Hepatocyte (in vitro differentiated cells): ENCODE results near the gene NRIP3. TPM values are rescaled to one million over a fixed set of nuclear protein-coding genes. Genes with fewer than 3 reads are reported as not detected.

Source experiments
- DNase-seq: peaks from one replicate; pipeline ENCODE4 v3.0.0-alpha.2; 2016; ENCODE audit warnings: low spot score
- H2AFZ ChIP-seq: fragments of 200-600 bp; sonication (generic); 2 replicates; pipeline ENCODE4 v1.6.0; 2016; ENCODE audit warnings: antibody characterized with exemption, mild to moderate bottlenecking
- H3K27ac ChIP-seq: fragments of 200-600 bp; sonication (generic); 2 replicates; pipeline ENCODE4 v1.5.1; 2016; ENCODE audit warnings: mild to moderate bottlenecking
- H3K27me3 ChIP-seq: fragments of 200-600 bp; sonication (generic); 2 replicates; pipeline ENCODE4 v1.6.1; 2016
- H3K36me3 ChIP-seq: fragments of 200-600 bp; sonication (generic); replicated peaks from 2 replicates; pipeline ENCODE4 v1.5.1; 2016; ENCODE audit warnings: low read depth; ENCODE audit not compliant: insufficient read depth
- H3K4me1 ChIP-seq: fragments of 200-600 bp; sonication (generic); 2 replicates; pipeline ENCODE4 v1.5.1; 2016; ENCODE audit warnings: mild to moderate bottlenecking, moderate library complexity; ENCODE audit not compliant: insufficient read depth
- H3K4me2 ChIP-seq: fragments of 200-600 bp; sonication (generic); 2 replicates; pipeline ENCODE4 v1.6.0; 2016
- H3K4me3 ChIP-seq: fragments of 200-600 bp; sonication (generic); 2 replicates; pipeline ENCODE4 v1.5.1; 2016; ENCODE audit warnings: mild to moderate bottlenecking
- H3K79me2 ChIP-seq: fragments of 200-600 bp; sonication (generic); 2 replicates; pipeline ENCODE4 v1.6.0; 2017; ENCODE audit warnings: mild to moderate bottlenecking
- H3K9me2 ChIP-seq: fragments of 200-600 bp; sonication (generic); replicated peaks from 2 replicates; pipeline ENCODE4 v1.6.0; 2017; ENCODE audit warnings: mild to moderate bottlenecking; ENCODE audit not compliant: insufficient read depth
- H3K9me3 ChIP-seq: fragments of 200-600 bp; sonication (generic); 2 replicates; pipeline ENCODE4 v1.5.1; 2016; ENCODE audit warnings: low read depth, mild to moderate bottlenecking
- H4K20me1 ChIP-seq: fragments of 200-600 bp; sonication (generic); 2 replicates; pipeline ENCODE4 v1.6.0; 2016; ENCODE audit warnings: mild to moderate bottlenecking; ENCODE audit not compliant: insufficient read depth, poor library complexity, severe bottlenecking
- EZH2 ChIP-seq: fragments of 200-600 bp; sonication (generic); IDR thresholded peaks from 2 replicates; pipeline ENCODE4 v1.6.1; 2016; ENCODE audit warnings: antibody characterized with exemption, mild to moderate bottlenecking, borderline replicate concordance
- EZH2phosphoT487 ChIP-seq: fragments of 200-600 bp; sonication (generic); IDR thresholded peaks from one replicate; pipeline ENCODE4 v1.6.1; 2018; ENCODE audit warnings: antibody characterized with exemption, mild to moderate bottlenecking, low read depth, moderate library complexity; ENCODE audit not compliant: unreplicated experiment, severe bottlenecking
- WGBS: methylation state at CpG from one replicate; pipeline ENCODE4 v1.1.6; 2016; ENCODE audit warnings: low lambda C conversion rate; ENCODE audit errors: missing lambda C conversion rate; 5-methylcytosine and 5-hydroxymethylcytosine counted together
- polyA plus RNA-seq: library from polyadenylated mRNA; unstranded; fragments of >200 nt; fragmentation: Nextera tagmentation; extraction: Ambion mirVana; gene quantifications from 2 replicates; pipeline ENCODE4 v1.2.1, GENCODE V29; 2016
- total RNA-seq: library from RNA; depleted of rRNA; stranded (reverse); fragments of >200 nt; gene quantifications from 2 replicates; pipeline ENCODE4 v1.2.3, GENCODE V29; 2014
- TF ChIP-seq, protein P1 (sequence below): fragments of 200-600 bp; sonication (generic); IDR thresholded peaks from 2 replicates; pipeline ENCODE4 v1.5.1; 2016; ENCODE audit warnings: antibody characterized with exemption, mild to moderate bottlenecking; ENCODE audit not compliant: poor library complexity

Gene NRIP3
- total and polyA plus RNA-seq, 2 experiments from 2014 or later, result 2.4 to 2.9 TPM

DNA sequence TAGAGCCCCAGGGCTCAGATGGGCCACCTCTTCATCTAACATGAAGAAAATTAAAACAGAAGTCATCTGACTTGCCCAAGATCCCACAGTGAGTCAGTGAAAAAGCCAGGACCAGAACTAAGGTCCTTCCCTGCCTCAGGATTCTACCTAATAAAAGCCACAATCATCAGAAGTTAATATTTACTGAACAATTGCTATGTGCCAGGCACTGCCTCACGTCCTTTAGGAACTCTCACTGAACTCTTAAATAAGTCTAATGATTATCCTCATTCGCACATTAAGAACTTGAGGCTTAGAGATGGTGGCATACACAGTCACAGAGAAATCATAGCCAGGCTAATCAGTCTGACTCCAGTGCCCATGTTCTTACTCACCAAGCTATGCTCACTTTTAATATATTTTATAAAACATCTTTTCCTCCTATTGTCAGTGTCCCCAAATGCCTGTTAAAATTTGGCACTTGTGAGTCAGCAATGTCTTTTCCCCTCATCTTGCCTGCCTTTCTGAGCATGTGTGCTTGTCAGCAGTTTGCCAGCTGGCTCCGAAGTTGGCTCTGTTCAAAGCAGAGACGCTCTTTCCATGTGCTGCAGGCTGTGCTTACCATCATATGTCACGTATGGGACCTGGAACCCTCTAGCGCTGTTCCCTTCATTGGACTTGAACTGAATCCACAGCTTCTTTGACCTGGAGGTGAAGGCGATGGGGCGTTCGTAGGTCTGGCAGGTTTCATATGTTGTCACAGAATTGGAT lies 21.5 kb upstream of the NRIP3 start:
- H2AFZ ChIP-seq, result no peak overlapping the region
- no peaks in the 10 kb centered on the region for H3K9me2 ChIP-seq
- WGBS, result 92% methylated on average over 9 of the region's 9 CpGs
- H3K36me3 ChIP-seq, result no peaks in the 10 kb centered on the region
- no peak overlapping the region for H3K27ac ChIP-seq
- no peaks in the 10 kb centered on the region for H4K20me1 ChIP-seq
- no peaks in the 10 kb centered on the region for H3K9me3 ChIP-seq
- no peak overlapping the region for H3K4me2 ChIP-seq
- H3K27me3 ChIP-seq, result no peaks in the 10 kb centered on the region
- H3K4me3 ChIP-seq, result no peak overlapping the region
- H3K4me1 ChIP-seq, result no peaks in the 10 kb centered on the region
- no peak for TF ChIP-seq EZH2phosphoT487
- TF ChIP-seq, protein P1, sequence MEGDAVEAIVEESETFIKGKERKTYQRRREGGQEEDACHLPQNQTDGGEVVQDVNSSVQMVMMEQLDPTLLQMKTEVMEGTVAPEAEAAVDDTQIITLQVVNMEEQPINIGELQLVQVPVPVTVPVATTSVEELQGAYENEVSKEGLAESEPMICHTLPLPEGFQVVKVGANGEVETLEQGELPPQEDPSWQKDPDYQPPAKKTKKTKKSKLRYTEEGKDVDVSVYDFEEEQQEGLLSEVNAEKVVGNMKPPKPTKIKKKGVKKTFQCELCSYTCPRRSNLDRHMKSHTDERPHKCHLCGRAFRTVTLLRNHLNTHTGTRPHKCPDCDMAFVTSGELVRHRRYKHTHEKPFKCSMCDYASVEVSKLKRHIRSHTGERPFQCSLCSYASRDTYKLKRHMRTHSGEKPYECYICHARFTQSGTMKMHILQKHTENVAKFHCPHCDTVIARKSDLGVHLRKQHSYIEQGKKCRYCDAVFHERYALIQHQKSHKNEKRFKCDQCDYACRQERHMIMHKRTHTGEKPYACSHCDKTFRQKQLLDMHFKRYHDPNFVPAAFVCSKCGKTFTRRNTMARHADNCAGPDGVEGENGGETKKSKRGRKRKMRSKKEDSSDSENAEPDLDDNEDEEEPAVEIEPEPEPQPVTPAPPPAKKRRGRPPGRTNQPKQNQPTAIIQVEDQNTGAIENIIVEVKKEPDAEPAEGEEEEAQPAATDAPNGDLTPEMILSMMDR, result no peak
- TF ChIP-seq EZH2, result no peak
- DNase-seq, result no peak
- no peaks in the 10 kb centered on the region for H3K79me2 ChIP-seq

DNA sequence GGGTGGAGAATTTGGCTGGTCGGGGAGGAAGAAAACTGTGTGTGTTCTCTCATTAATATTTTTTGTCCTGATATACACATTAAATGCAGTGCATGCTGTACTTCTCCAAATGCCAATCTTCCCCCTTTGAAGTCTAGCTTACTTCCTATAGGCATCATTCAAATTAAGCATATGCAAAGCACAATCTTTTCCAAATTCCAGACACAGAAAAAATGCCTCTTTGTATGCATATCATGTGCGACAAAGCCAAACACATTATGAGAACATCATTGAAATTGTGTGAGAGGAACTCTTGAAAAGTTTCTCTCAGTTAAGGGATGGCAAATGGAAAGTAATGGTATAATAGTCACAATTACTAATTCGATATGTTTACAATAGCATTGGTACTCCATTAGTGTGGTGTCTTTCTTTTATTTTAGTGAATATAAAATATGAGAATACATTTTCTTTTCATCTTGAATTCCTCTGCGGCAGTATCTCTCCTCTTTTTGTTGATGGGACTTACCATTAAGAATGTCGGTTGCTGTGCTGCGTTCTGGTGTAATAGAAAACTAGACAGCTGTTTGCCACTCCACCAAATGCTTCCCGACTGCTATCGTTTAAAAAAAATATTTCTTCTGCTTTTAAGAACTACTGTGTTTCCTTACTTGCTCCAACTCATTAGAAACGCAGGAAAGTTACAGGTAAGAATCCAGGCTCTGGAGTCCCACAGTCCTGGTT lies 19.3 kb upstream of the NRIP3 start:
- Histone ChIP-seq H3K27ac (no peak overlapping the region), H4K20me1 (no peaks in the 10 kb centered on the region), H3K4me1 (no peaks in the 10 kb centered on the region), H3K79me2 (no peaks in the 10 kb centered on the region), H3K27me3 (no peaks in the 10 kb centered on the region), H2AFZ (no peak overlapping the region), H3K4me2 (no peak overlapping the region), H3K4me3 (no peak overlapping the region), H3K9me2 (no peaks in the 10 kb centered on the region), H3K9me3 (no peaks in the 10 kb centered on the region), H3K36me3 (no peaks in the 10 kb centered on the region)
- TF ChIP-seq, protein P1, result no peak
- TF ChIP-seq EZH2, result no peak
- DNase-seq, result no peak
- 87% methylated on average over 9 of the region's 9 CpGs for WGBS

DNA sequence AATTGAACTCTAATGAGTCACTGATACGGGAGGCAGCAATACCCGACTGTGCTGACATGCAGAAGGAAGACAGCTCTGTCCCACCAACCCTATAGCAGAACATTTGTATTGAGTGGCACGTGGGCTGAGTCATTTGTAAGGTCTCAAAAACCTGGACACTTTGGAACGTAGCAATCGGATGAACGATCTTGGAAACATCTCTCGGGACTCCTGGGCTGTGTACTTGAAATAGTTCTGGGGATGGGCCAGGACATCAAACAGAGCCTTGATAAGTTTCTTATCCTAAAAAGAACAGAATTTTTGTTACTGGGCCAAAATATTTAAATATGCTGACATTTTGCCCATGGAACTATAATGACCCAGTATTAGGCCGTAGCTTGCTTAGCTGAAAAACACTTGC lies 17.1 kb upstream of the NRIP3 start:
- Histone ChIP-seq H4K20me1 (no peaks in the 10 kb centered on the region), H3K79me2 (no peaks in the 10 kb centered on the region), H3K27me3 (no peaks in the 10 kb centered on the region), H3K9me3 (no peaks in the 10 kb centered on the region), H3K36me3 (no peaks in the 10 kb centered on the region), H3K9me2 (no peaks in the 10 kb centered on the region), H2AFZ (no peak overlapping the region), H3K4me3 (no peak overlapping the region), H3K27ac (no peak overlapping the region), H3K4me1 (no peaks in the 10 kb centered on the region), H3K4me2 (no peak overlapping the region)
- TF ChIP-seq EZH2, result no peak
- no peak for TF ChIP-seq EZH2phosphoT487
- TF ChIP-seq, protein P1, result no peak
- no peak for DNase-seq
- WGBS, result 80% methylated on average over 8 of the region's 8 CpGs
